Measurements from ENCODE around the gene RHEB. TPM values are rescaled to one million over a fixed set of nuclear protein-coding genes. Genes with fewer than 3 reads are reported as not detected.

RHEB gene
- total RNA-seq, 1 experiment from 2014 or later: 135 TPM

- TF ChIP-seq, protein P1, sequence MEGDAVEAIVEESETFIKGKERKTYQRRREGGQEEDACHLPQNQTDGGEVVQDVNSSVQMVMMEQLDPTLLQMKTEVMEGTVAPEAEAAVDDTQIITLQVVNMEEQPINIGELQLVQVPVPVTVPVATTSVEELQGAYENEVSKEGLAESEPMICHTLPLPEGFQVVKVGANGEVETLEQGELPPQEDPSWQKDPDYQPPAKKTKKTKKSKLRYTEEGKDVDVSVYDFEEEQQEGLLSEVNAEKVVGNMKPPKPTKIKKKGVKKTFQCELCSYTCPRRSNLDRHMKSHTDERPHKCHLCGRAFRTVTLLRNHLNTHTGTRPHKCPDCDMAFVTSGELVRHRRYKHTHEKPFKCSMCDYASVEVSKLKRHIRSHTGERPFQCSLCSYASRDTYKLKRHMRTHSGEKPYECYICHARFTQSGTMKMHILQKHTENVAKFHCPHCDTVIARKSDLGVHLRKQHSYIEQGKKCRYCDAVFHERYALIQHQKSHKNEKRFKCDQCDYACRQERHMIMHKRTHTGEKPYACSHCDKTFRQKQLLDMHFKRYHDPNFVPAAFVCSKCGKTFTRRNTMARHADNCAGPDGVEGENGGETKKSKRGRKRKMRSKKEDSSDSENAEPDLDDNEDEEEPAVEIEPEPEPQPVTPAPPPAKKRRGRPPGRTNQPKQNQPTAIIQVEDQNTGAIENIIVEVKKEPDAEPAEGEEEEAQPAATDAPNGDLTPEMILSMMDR (IDR thresholded peaks at IDR 0.05; ENCODE audit: unreplicated experiment): no peak
- ChIA-PET POLR2A (interaction anchor here (0.5 kb wide), 2 partner anchors 13 to 466 kb away, joined by 3 read pairs; no protein-coding TSS in a partner anchor), CTCF (interaction anchor here (0.6 to 1.4 kb wide), 3 partner anchors 9 to 138 kb away, joined by 3 to 6 read pairs (median 4); no protein-coding TSS in a partner anchor)
- H3K4me3 Mint-ChIP-seq (ENCODE audit: unreplicated experiment): no peak overlapping the region
- H3K9me3 Mint-ChIP-seq (ENCODE audit: unreplicated experiment): peaks cover 7% of the 10 kb centered on the region
- no peaks in the 10 kb centered on the region for H3K27me3 Mint-ChIP-seq (ENCODE audit: insufficient read depth, unreplicated experiment)
- H3K4me1 Mint-ChIP-seq (ENCODE audit: insufficient read depth, unreplicated experiment): no peaks in the 10 kb centered on the region
- H3K27ac Mint-ChIP-seq (ENCODE audit: low read depth, unreplicated experiment): no peak overlapping the region
- no TSS peak for BruUV-seq (replicated peaks)
- no peak for DNase-seq (ENCODE audit: unreplicated experiment)
- intact Hi-C loops (cut with micrococcal nuclease): no loop called here
- H3K36me3 Mint-ChIP-seq (ENCODE audit: insufficient read depth, unreplicated experiment): no peaks in the 10 kb centered on the region
Observed at GRCh38 chr7:151453326-151453791, 66.3 kb downstream of the RHEB start.

DNA sequence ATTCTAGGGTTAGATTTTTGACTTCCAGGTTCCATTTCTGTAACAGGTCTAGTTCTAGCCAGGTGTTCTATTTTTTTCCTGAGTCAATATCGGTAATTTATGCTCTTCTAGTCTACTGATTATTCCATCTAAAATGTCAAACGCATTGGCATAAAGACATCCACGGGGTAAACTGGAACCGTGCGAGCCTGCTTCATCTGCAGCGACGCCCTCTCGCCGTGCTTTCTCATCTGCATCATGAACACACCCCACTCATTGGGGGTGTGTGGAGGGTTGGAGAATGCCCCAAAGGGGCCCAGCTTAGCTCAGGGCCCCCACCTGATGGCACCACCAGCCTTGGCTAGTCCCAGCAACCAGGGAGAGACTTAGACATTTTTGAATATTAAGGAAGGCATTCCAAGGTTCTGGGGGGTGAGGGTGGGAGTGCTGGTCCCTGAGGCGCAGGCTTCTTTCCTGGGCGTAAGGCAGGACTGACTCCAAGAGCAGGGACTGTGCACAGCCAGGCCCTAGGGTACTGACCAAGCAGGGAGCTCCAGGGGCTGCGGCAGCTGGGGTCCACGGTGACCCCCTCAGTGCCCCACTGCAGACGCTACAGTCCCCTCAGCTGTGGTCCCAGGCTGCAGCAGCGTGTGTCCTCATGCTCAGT, 66.9 kb downstream of the RHEB start:
- Mint-ChIP-seq H3K4me3 (ENCODE audit: unreplicated experiment) (no peak overlapping the region), H3K36me3 (ENCODE audit: insufficient read depth, unreplicated experiment) (no peaks in the 10 kb centered on the region), H3K27me3 (ENCODE audit: insufficient read depth, unreplicated experiment) (no peaks in the 10 kb centered on the region), H3K4me1 (ENCODE audit: insufficient read depth, unreplicated experiment) (no peaks in the 10 kb centered on the region), H3K27ac (ENCODE audit: low read depth, unreplicated experiment) (no peak overlapping the region), H3K9me3 (ENCODE audit: unreplicated experiment) (peaks cover 7% of the 10 kb centered on the region)
- ChIA-PET CTCF (interaction anchor here (0.6 to 1.4 kb wide), 5 partner anchors 8 to 306 kb away, joined by 3 to 6 read pairs (median 4); no protein-coding TSS in a partner anchor), POLR2A (interaction anchor here (0.5 to 0.8 kb wide), 3 partner anchors 13 to 466 kb away, joined by 3 read pairs; no protein-coding TSS in a partner anchor)
- TF ChIP-seq, protein P1 (IDR thresholded peaks at IDR 0.05; ENCODE audit: unreplicated experiment): no peak
- no TSS peak for BruUV-seq (replicated peaks)
- DNase-seq (ENCODE audit: unreplicated experiment): no peak
- intact Hi-C loops (cut with micrococcal nuclease): no loop called here

- TF ChIP-seq, protein P1 (IDR thresholded peaks at IDR 0.05; ENCODE audit: unreplicated experiment): no peak
- intact Hi-C loops (cut with micrococcal nuclease): no loop called here
- Mint-ChIP-seq H3K36me3 (ENCODE audit: insufficient read depth, unreplicated experiment) (no peaks in the 10 kb centered on the region), H3K4me3 (ENCODE audit: unreplicated experiment) (no peak overlapping the region), H3K27me3 (ENCODE audit: insufficient read depth, unreplicated experiment) (no peaks in the 10 kb centered on the region), H3K27ac (ENCODE audit: low read depth, unreplicated experiment) (no peak overlapping the region), H3K4me1 (ENCODE audit: insufficient read depth, unreplicated experiment) (no peaks in the 10 kb centered on the region), H3K9me3 (ENCODE audit: unreplicated experiment) (no peaks in the 10 kb centered on the region)
- DNase-seq (ENCODE audit: unreplicated experiment): no peak
- ChIA-PET CTCF (interaction anchor here (0.6 to 1.1 kb wide), 3 partner anchors 84 to 327 kb away, joined by 3 to 4 read pairs (median 3); no protein-coding TSS in a partner anchor), POLR2A (interaction anchor here (0.8 kb wide), 1 partner anchor 101 kb away, joined by 3 read pairs; no protein-coding TSS in a partner anchor)
- no TSS peak for BruUV-seq (replicated peaks)
Observed at GRCh38 chr7:151451626-151452571, 67.8 kb downstream of the RHEB start.

GRCh38 chr7:151451156-151451555, 68.5 kb downstream of the RHEB start:
- DNase-seq (ENCODE audit: unreplicated experiment): no peak
- Mint-ChIP-seq H3K36me3 (ENCODE audit: insufficient read depth, unreplicated experiment) (no peaks in the 10 kb centered on the region), H3K4me3 (ENCODE audit: unreplicated experiment) (no peak overlapping the region), H3K27me3 (ENCODE audit: insufficient read depth, unreplicated experiment) (no peaks in the 10 kb centered on the region), H3K4me1 (ENCODE audit: insufficient read depth, unreplicated experiment) (no peaks in the 10 kb centered on the region), H3K27ac (ENCODE audit: low read depth, unreplicated experiment) (no peak overlapping the region), H3K9me3 (ENCODE audit: unreplicated experiment) (no peaks in the 10 kb centered on the region)
- POLR2A ChIA-PET: no interaction called here
- BruUV-seq (replicated peaks): no TSS peak
- intact Hi-C loops (cut with micrococcal nuclease): no loop called here
- CTCF ChIA-PET: interaction anchor here (0.6 to 9.0 kb wide), 4 partner anchors 81 to 632 kb away, joined by 3 to 222 read pairs (median 3); no protein-coding TSS in a partner anchor
- TF ChIP-seq, protein P1 (IDR thresholded peaks at IDR 0.05; ENCODE audit: unreplicated experiment): no peak
